OCI-LY7 (cell line): ENCODE data around the gene ARHGAP26. TPM values are rescaled to one million over a fixed set of nuclear protein-coding genes. Genes with fewer than 3 reads are reported as not detected.

ENCODE experiments used
- BruUV-seq: library from RNA; stranded (reverse); fragments of 400-500 nt; replicated peaks from 2 replicates; lab custom pipeline; 2021; lab: Mats Ljungman, UMichigan
- CTCF ChIA-PET: fragments of 300-600 bp; sonication (Branson Sonifier 250); formaldehyde crosslinking; loops from one replicate; lab custom pipeline; 2022; ENCODE audit warnings: antibody characterized with exemption; ENCODE audit not compliant: unreplicated experiment; lab: Charles Lee
- POLR2A ChIA-PET: fragments of 300-600 bp; sonication (Branson Sonifier 250); formaldehyde crosslinking; loops from one replicate; lab custom pipeline; 2022; ENCODE audit warnings: antibody characterized with exemption; lab: Charles Lee
- DNase-seq: peaks from one replicate; pipeline ENCODE4 v3.0.0-alpha.2; 2015; ENCODE audit warnings: low spot score
- H2AFZ ChIP-seq: fragments of 200-600 bp; sonication (generic), shearing (Covaris generic); 2 replicates; pipeline ENCODE4 v1.6.1; 2014; ENCODE audit warnings: mild to moderate bottlenecking, antibody characterized with exemption, low read length, moderate library complexity
- H3K27ac ChIP-seq: fragments of 200-600 bp; sonication (generic); 2 replicates; pipeline ENCODE4 v1.5.1; 2014; ENCODE audit warnings: mixed run types, low read depth, mild to moderate bottlenecking, moderate library complexity, low read length, inconsistent platforms; ENCODE audit not compliant: poor library complexity, severe bottlenecking
- H3K36me3 ChIP-seq: fragments of 200-600 bp; sonication (generic); 2 replicates; pipeline ENCODE4 v1.6.1; 2014; ENCODE audit warnings: mild to moderate bottlenecking, antibody characterized with exemption, low read length, moderate library complexity, mixed read lengths; ENCODE audit not compliant: insufficient read depth
- H3K4me1 ChIP-seq: fragments of 200-600 bp; sonication (generic); 2 replicates; pipeline ENCODE4 v1.5.1; 2014; ENCODE audit warnings: mild to moderate bottlenecking, low read length; ENCODE audit not compliant: insufficient read depth, poor library complexity, severe bottlenecking
- H3K4me2 ChIP-seq: fragments of 200-600 bp; sonication (generic); 2 replicates; pipeline ENCODE4 v1.6.1; 2014; ENCODE audit warnings: mild to moderate bottlenecking, low read length
- H3K4me3 ChIP-seq: fragments of 200-600 bp; sonication (generic); 2 replicates; pipeline ENCODE4 v1.5.1; 2014; ENCODE audit warnings: mild to moderate bottlenecking, low read depth, low read length; ENCODE audit not compliant: poor library complexity, severe bottlenecking
- H3K79me2 ChIP-seq: fragments of 200-600 bp; sonication (generic); 2 replicates; pipeline ENCODE4 v1.6.1; 2016; ENCODE audit warnings: low read depth, mild to moderate bottlenecking, low read length, moderate library complexity, mixed read lengths; ENCODE audit not compliant: insufficient read depth
- H3K9me2 ChIP-seq: fragments of 200-600 bp; sonication (generic); 2 replicates; pipeline ENCODE4 v1.6.1; 2016; ENCODE audit warnings: mild to moderate bottlenecking, low read length, mixed read lengths; ENCODE audit not compliant: insufficient read depth
- H3K9me3 ChIP-seq: fragments of 200-600 bp; sonication (generic); 2 replicates; pipeline ENCODE4 v1.6.1; 2014; ENCODE audit warnings: mild to moderate bottlenecking, mixed run types, low read length, mixed read lengths
- H4K20me1 ChIP-seq: fragments of 200-600 bp; sonication (generic); 2 replicates; pipeline ENCODE4 v1.6.1; 2014; ENCODE audit warnings: mild to moderate bottlenecking, antibody characterized with exemption, low read length, moderate library complexity, mixed read lengths; ENCODE audit not compliant: insufficient read depth
- EZH2phosphoT487 ChIP-seq: fragments of 200-600 bp; sonication (generic); IDR thresholded peaks from 2 replicates; pipeline ENCODE4 v1.6.1; 2018; ENCODE audit warnings: low read depth, borderline replicate concordance, mild to moderate bottlenecking, mixed run types, antibody characterized with exemption, low read length, moderate library complexity, mixed read lengths
- intact Hi-C: fragments of 100-400 bp; cut with micrococcal nuclease; formaldehyde crosslinking; loops from one replicate; pipeline ENCODE4 v1.10.0; 2022; ENCODE audit not compliant: unreplicated experiment
- total RNA-seq, 2 experiments: library from RNA; depleted of rRNA in 1 of 2; stranded (reverse); fragments of >200 nt in 1 of 2; shearing (Covaris generic) in 1 of 2; gene quantifications; 2 replicates each; pipeline ENCODE4 v1.2.3, GENCODE V29; 2014 to 2022
- TF ChIP-seq, protein P1 (sequence below): fragments of 200-600 bp; sonication (generic); conservative IDR thresholded peaks from 2 replicates; pipeline ENCODE4 v1.5.1; 2014; ENCODE audit warnings: mild to moderate bottlenecking, antibody characterized with exemption, low read length, moderate library complexity, mixed read lengths

Gene ARHGAP26
- total RNA-seq, 2 experiments from 2014 or later: 7.0 to 19.1 TPM

DNA sequence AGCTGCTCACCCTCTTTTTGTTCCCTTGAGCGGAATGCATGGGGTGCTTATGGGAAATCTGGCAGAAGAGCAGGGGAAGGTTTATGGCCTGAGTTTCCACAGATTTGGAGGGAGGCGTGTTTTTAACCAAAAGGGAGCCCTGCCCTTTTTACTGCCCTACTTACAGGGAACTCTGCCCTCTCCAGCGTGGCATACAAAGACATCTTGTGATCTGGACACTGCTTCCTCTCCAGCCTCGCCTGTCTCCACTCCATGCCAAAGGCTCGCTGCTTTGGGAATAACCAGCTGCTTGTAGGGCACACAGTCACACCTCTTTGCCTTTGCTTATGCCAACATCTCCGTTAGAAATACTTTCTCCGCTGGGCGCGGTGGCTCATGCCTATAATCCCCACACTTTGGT is 314.2 kb downstream of the ARHGAP26 start:
- CTCF ChIA-PET: no interaction called here

DNA sequence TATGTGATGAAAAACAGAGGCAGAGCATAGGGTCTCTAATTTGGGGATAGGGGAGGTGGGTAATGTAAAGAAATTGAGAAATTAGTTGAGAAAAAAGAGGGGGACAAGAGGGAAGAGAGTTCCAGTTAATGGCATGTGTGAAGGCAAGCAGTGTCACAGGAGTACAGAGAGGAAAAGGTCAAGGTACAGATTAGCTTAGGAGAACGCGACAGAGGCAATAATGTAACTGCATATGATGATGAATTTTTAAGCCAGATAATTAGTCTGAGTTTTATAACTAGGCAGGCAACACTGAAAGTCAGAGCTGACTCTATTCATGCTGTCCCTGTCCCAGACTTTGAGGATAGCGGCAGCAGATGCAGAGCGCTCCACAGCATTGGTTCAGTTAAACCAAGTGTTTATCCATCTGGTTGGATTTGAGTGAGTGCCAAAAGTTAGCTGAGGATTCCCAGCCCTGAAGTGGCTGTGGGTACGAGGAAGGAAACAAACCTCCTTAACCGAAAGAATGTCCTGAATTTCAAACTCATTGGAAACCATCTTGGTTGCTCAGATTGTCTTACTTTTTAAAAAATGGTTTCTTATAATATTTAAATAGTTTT is 315.2 kb downstream of the ARHGAP26 start:
- CTCF ChIA-PET: no interaction called here
- Histone ChIP-seq H3K27ac (no peak overlapping the region), H3K4me1 (no peaks in the 10 kb centered on the region), H4K20me1 (no peaks in the 10 kb centered on the region), H3K9me2 (no peaks in the 10 kb centered on the region), H3K4me2 (no peak overlapping the region), H3K36me3 (no peaks in the 10 kb centered on the region), H2AFZ (no peak overlapping the region), H3K4me3 (no peak overlapping the region), H3K79me2 (no peaks in the 10 kb centered on the region), H3K9me3 (no peaks in the 10 kb centered on the region)
- intact Hi-C loops: no loop called here
- BruUV-seq: no TSS peak
- TF ChIP-seq, protein P1, sequence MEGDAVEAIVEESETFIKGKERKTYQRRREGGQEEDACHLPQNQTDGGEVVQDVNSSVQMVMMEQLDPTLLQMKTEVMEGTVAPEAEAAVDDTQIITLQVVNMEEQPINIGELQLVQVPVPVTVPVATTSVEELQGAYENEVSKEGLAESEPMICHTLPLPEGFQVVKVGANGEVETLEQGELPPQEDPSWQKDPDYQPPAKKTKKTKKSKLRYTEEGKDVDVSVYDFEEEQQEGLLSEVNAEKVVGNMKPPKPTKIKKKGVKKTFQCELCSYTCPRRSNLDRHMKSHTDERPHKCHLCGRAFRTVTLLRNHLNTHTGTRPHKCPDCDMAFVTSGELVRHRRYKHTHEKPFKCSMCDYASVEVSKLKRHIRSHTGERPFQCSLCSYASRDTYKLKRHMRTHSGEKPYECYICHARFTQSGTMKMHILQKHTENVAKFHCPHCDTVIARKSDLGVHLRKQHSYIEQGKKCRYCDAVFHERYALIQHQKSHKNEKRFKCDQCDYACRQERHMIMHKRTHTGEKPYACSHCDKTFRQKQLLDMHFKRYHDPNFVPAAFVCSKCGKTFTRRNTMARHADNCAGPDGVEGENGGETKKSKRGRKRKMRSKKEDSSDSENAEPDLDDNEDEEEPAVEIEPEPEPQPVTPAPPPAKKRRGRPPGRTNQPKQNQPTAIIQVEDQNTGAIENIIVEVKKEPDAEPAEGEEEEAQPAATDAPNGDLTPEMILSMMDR: no peak
- TF ChIP-seq EZH2phosphoT487: no peak
- DNase-seq: no peak
- POLR2A ChIA-PET: interaction anchor here (0.6 kb wide), 1 partner anchor 636 kb away, joined by 4 read pairs; no protein-coding TSS in a partner anchor

More for the DNA sequence above, 314.2 kb downstream of the ARHGAP26 start:
- Histone ChIP-seq H3K9me3 (no peaks in the 10 kb centered on the region), H3K4me2 (no peak overlapping the region), H3K79me2 (no peaks in the 10 kb centered on the region), H4K20me1 (no peaks in the 10 kb centered on the region; the same call in 1 of the 2 replicates), H3K9me2 (no peaks in the 10 kb centered on the region), H3K4me3 (no peak overlapping the region), H3K4me1 (no peaks in the 10 kb centered on the region), H2AFZ (no peak overlapping the region), H3K27ac (no peak overlapping the region), H3K36me3 (no peaks in the 10 kb centered on the region)
- no TSS peak for BruUV-seq
- TF ChIP-seq, protein P1: no peak
- no peak for TF ChIP-seq EZH2phosphoT487
- POLR2A ChIA-PET: interaction anchor here (0.6 to 1.4 kb wide), 2 partner anchors 21 to 87 kb away, joined by 3 to 5 read pairs; no protein-coding TSS in a partner anchor
- intact Hi-C loops: no loop called here
- no peak for DNase-seq

DNA sequence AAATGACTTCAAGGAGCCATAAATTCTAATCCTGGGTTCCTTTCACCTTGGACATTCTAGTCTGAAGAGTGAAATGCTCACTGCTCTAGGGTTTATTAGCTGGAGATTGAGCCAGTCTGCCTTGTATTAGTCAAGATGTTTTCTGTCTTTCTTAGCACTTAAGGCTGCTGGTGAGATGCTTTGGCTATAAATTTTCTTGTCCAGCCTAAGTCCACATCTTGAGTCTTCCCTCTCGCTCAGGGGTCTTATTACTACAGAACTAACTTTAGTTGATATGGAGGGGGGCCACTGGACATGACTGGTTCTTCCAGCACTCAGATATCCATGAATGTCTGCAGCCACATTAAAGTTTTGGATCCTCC is 316.4 kb downstream of the ARHGAP26 start:
- BruUV-seq: no TSS peak
- DNase-seq: no peak
- Histone ChIP-seq H4K20me1 (no peaks in the 10 kb centered on the region), H3K36me3 (no peaks in the 10 kb centered on the region), H3K27ac (no peak overlapping the region), H3K4me2 (no peak overlapping the region), H3K9me3 (no peaks in the 10 kb centered on the region), H3K4me3 (no peak overlapping the region), H3K79me2 (no peaks in the 10 kb centered on the region), H3K4me1 (no peaks in the 10 kb centered on the region), H2AFZ (no peak overlapping the region), H3K9me2 (no peaks in the 10 kb centered on the region)
- TF ChIP-seq, protein P1: no peak
- TF ChIP-seq EZH2phosphoT487: no peak
- CTCF ChIA-PET: no interaction called here
- POLR2A ChIA-PET: interaction anchor here (0.6 kb wide), 1 partner anchor 360 kb away, joined by 3 read pairs; no protein-coding TSS in a partner anchor
- intact Hi-C loops: no loop called here
